K562 (cell line): ENCODE measurements around the gene PSMD13. TPM values are rescaled to one million over a fixed set of nuclear protein-coding genes. Genes with fewer than 3 reads are reported as not detected.

Experiments
- ATAC-seq: fragments of 200-7000 bp; cut with Tn5 transposase; 3 replicates; pipeline ENCODE4 v1.9.1; 2020; ENCODE audit warnings: moderate library complexity
- BruUV-seq: library from RNA; stranded (reverse); fragments of 400-500 nt; replicated peaks from 2 replicates; lab custom pipeline; 2021; lab: Mats Ljungman, UMichigan
- CTCF ChIA-PET: fragments of 300-600 bp; formaldehyde crosslinking; extraction: SDS; loops from one replicate; lab custom pipeline; 2021; ENCODE audit warnings: low intra/inter-chr PET ratio; lab: Yijun Ruan, JAX
- POLR2A ChIA-PET: fragments of 300-600, 350-650 bp; sonication (Branson Sonifier 250); formaldehyde crosslinking; extraction: SDS; loops from one replicate; lab custom pipeline; 2021; ENCODE audit warnings: antibody characterized with exemption, inconsistent platforms; lab: Yijun Ruan, JAX
- DNase-seq, 4 experiments: peaks; one replicate each; pipeline versions ENCODE4 v3.0.0 to v3.0.0-alpha.2; 2011 to 2018; ENCODE audit warnings: low spot score in 3 of 4, mixed read lengths in 3 of 4; ENCODE audit errors: extremely low read depth in 1 of 4
- FAIRE-seq: peaks from 2 replicates; lab custom pipeline; 2011; peaks lifted over from hg19 to GRCh38; lab: Jason Lieb, UNC
- H2AFZ ChIP-seq: 2 replicates; pipeline ENCODE4 v1.6.0; 2011; ENCODE audit warnings: low read depth, low read length, control low read depth, inconsistent platforms
- H3K27ac ChIP-seq: fragments of 200-600 bp; 3 replicates; pipeline ENCODE4 v1.8.0; 2011; ENCODE audit warnings: low read depth, mild to moderate bottlenecking, control low read depth, inconsistent platforms, low read length, moderate library complexity, mixed read lengths; ENCODE audit errors: extremely low read depth
- H3K27me3 ChIP-seq, 2 experiments: fragments of 300-600 bp in 1 of 2; 2 replicates in 1 of 2; 3 replicates in 1 of 2; pipeline versions ENCODE4 v1.6.0 to v1.8.0; 2011; ENCODE audit warnings: inconsistent platforms in 2 of 2, low read length in 2 of 2, mild to moderate bottlenecking in 1 of 2, mixed read lengths in 1 of 2, moderate library complexity in 1 of 2; ENCODE audit not compliant: control insufficient read depth in 2 of 2, insufficient read depth in 2 of 2
- H3K36me3 ChIP-seq: fragments of 300-600 bp; 3 replicates; pipeline ENCODE4 v1.8.0; 2011; ENCODE audit warnings: mild to moderate bottlenecking, low read length, inconsistent platforms; ENCODE audit not compliant: control insufficient read depth, insufficient read depth
- H3K4me1 ChIP-seq, 2 experiments: fragments of 200-600 bp in 1 of 2; replicated peaks in 1 of 2; 2 replicates in 1 of 2; 3 replicates in 1 of 2; pipeline versions ENCODE4 v1.5.1 to v1.8.0; 2011; ENCODE audit warnings: inconsistent platforms in 2 of 2, low read length in 2 of 2, mild to moderate bottlenecking in 1 of 2, mixed read lengths in 1 of 2, moderate library complexity in 1 of 2; ENCODE audit not compliant: control insufficient read depth in 2 of 2, insufficient read depth in 2 of 2
- H3K4me2 ChIP-seq: 2 replicates; pipeline ENCODE4 v1.6.1; 2011; ENCODE audit warnings: low read length, control low read depth, inconsistent platforms, mixed read lengths; ENCODE audit not compliant: insufficient read depth
- H3K4me3 ChIP-seq: fragments of 200-600 bp; sonication (generic), shearing (Covaris generic); 2 replicates; pipeline ENCODE4 v1.5.1; 2016; ENCODE audit warnings: control low read depth, inconsistent platforms
- H3K79me2 ChIP-seq: fragments of 200-600 bp; 3 replicates; pipeline ENCODE4 v1.8.0; 2011; ENCODE audit warnings: low read length, inconsistent platforms; ENCODE audit not compliant: control insufficient read depth, insufficient read depth
- H3K9ac ChIP-seq, 2 experiments: 2 replicates each; pipeline versions ENCODE4 v1.6.0 to v1.6.1; 2011; ENCODE audit warnings: low read depth in 2 of 2, low read length in 2 of 2, control low read depth in 1 of 2, inconsistent platforms in 1 of 2, mild to moderate bottlenecking in 1 of 2, mixed read lengths in 1 of 2; ENCODE audit not compliant: insufficient read depth in 1 of 2
- H3K9me1 ChIP-seq: one replicate; pipeline ENCODE4 v1.6.0; 2011; ENCODE audit warnings: inconsistent platforms, mild to moderate bottlenecking, low read length, moderate library complexity; ENCODE audit not compliant: control insufficient read depth, insufficient read depth
- H3K9me3 ChIP-seq: replicated peaks from 2 replicates; pipeline ENCODE4 v1.5.1; 2011; ENCODE audit warnings: low read depth, low read length, inconsistent platforms; ENCODE audit not compliant: control insufficient read depth, insufficient read depth
- H4K20me1 ChIP-seq: replicated peaks from 2 replicates; pipeline ENCODE4 v1.6.1; 2011; ENCODE audit warnings: low read length, inconsistent platforms, mixed read lengths; ENCODE audit not compliant: control insufficient read depth, insufficient read depth
- PKNOX1 ChIP-seq: fragments of 450-650 bp; IDR thresholded peaks from 2 replicates; pipeline ENCODE4 v1.6.1; 2016
- POLR2G ChIP-seq: fragments of 200-400 bp; formaldehyde crosslinking; IDR thresholded peaks from 2 replicates; pipeline ENCODE4 v1.6.1; 2017; ENCODE audit warnings: low read depth, mild to moderate bottlenecking, antibody characterized with exemption, low read length, moderate library complexity
- REST ChIP-seq, 2 experiments: fragments of 450-650 bp; formaldehyde crosslinking in 1 of 2; IDR thresholded peaks; 2 replicates each; pipeline versions ENCODE4 v1.4.0 to v1.6.1; 2014 to 2020; ENCODE audit warnings: mild to moderate bottlenecking in 2 of 2, borderline replicate concordance in 1 of 2, low read depth in 1 of 2
- ZBTB33 ChIP-seq: sonication (generic); formaldehyde crosslinking; IDR thresholded peaks from 2 replicates; pipeline ENCODE4 v1.8.1; 2023; ENCODE audit warnings: mild to moderate bottlenecking, missing genetic modification reagents
- ZFP30 ChIP-seq: fragments of 250-450 bp; sonication (Bioruptor Pico); IDR thresholded peaks from 2 replicates; pipeline ENCODE4 v1.8.0; 2022; ENCODE audit warnings: moderate library complexity, mild to moderate bottlenecking, inconsistent platforms, borderline replicate concordance
- WGBS: fragments of 100-300 bp; shearing (Covaris generic); methylation state at CpG from one replicate; pipeline ENCODE4 v1.1.6; 2016; ENCODE audit warnings: low coverage, mixed read lengths; ENCODE audit not compliant: insufficient coverage; ENCODE audit errors: missing lambda C conversion rate; 5-methylcytosine and 5-hydroxymethylcytosine counted together
- in situ Hi-C: fragments of 300-500 bp; cut with MboI; formaldehyde crosslinking; loops from 4 replicates; pipeline ENCODE4 v1.15.0; 2018; ENCODE audit warnings: inconsistent platforms, mixed read lengths
- intact Hi-C: fragments of 100-400 bp; cut with micrococcal nuclease; formaldehyde crosslinking; loops from 2 replicates; pipeline ENCODE4 v1.14.2; 2022
- polyA plus RNA-seq, 8 experiments: library from polyadenylated mRNA; depleted of rRNA in 4 of 8; stranded (reverse) in 5 of 8; unstranded in 3 of 8; fragments of >200 nt; fragmentation: Nextera tagmentation in 2 of 8; fragmentation: Illumina TruSeq in 1 of 8; extraction: Ambion mirVana in 2 of 8; extraction: Trizol in 1 of 8; gene quantifications; 2 replicates each; pipeline versions ENCODE4 v1.2.1 to v1.2.3, GENCODE V29; 2011 to 2014; ENCODE audit warnings: inconsistent platforms in 1 of 8, missing spikeins in 1 of 8
- total RNA-seq, 7 experiments: library from RNA; depleted of rRNA in 6 of 7; stranded (reverse); fragments of >200 nt in 6 of 7; fragmentation: Illumina TruSeq in 2 of 7; extraction: Trizol in 2 of 7; gene quantifications; 2 replicates each; pipeline versions ENCODE4 v1.2.1 to v1.2.3, GENCODE V29; 2011 to 2021; ENCODE audit warnings: low replicate concordance in 1 of 7

The PSMD13 gene
- total and polyA plus RNA-seq, 9 of the 15 experiments (the other 6 are each of a cell fraction or from before 2014, with no cell fraction given) = 185 to 383 (median 267) TPM

DNA sequence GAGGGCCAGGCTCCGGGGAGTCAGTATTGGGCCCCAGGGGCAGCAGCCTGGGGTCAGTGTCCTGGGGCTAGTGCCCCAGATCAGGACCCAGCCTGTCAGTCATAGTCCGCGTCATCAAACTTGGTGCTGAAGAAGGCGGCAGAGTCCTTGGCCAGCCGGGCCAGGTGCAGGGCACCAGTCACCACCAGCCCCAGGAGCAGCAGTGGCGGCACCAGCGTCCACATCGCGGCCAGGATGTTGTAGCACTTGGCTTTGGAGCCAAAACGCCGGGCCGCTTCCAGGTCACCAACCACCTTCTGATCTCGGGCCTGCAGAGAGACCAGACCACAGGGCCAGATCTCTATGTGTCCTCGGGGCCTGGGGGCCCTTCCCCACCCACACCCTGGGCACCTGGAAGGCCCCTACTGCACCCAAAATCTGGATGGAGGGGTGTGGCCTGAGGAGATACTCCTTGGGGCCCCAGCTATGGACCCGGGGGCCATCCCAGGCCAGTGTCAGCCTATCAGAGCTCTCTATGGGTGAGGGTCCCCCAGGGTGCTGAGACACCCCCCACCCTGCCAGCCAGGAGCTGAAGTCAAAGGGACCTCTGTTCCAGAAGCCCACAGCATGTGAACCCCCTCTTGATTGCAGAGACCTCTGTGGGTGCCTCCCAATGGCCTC lies 61.8 kb downstream of the PSMD13 start:
- no peaks in the 10 kb centered on the region for H3K9me3 ChIP-seq
- FAIRE-seq (no peak), DNase-seq (no peak), ATAC-seq (no peak; the same call in 1 of the 3 replicates)
- H3K27ac ChIP-seq = peak overlapping the region; percentile 69; the same call in 2 of the 3 replicates
- BruUV-seq = no TSS peak
- intact Hi-C loops = no loop called here
- TF ChIP-seq REST (IDR thresholded peaks at IDR 0.05; ENCODE audit: borderline replicate concordance) (no peak), REST (CRISPR knock-in tag; IDR thresholded peaks at IDR 0.05; ENCODE audit: low read depth) (0 out of 2 replicates have a peak, but pooled peaks have one; percentile 32), PKNOX1 (0 out of 2 replicates have a peak, but pooled peaks have one; percentile 50), ZBTB33 (CRISPR knock-in tag) (peak; percentile 93), ZFP30 (CRISPR knock-in tag) (no peak), POLR2G (peak; percentile 71)
- H3K36me3 ChIP-seq = peaks cover 24% of the 10 kb centered on the region; the same call in 1 of the 3 replicates
- H3K27me3 ChIP-seq = no peaks in the 10 kb centered on the region
- in situ Hi-C loops = no loop called here
- H3K79me2 ChIP-seq = no peaks in the 10 kb centered on the region
- CTCF ChIA-PET = no interaction called here
- 79% methylated on average over 14 of the region's 15 CpGs for WGBS
- no peaks in the 10 kb centered on the region for H3K9me1 ChIP-seq
- no peak overlapping the region for H3K4me3 ChIP-seq
- no peak overlapping the region for H3K4me2 ChIP-seq
- peak overlapping the region; percentile 83; the same call in 1 of the 2 replicates for H2AFZ ChIP-seq
- H3K4me1 ChIP-seq = peaks cover 19 to 66% of the 10 kb centered on the region in 2 experiments
- peak overlapping the region; percentile 42 to 81; a peak in 3 of 4 replicates for H3K9ac ChIP-seq
- POLR2A ChIA-PET = interaction anchor here (0.6 to 1.0 kb wide), 3 partner anchors 9 to 15 kb away, joined by 3 to 4 read pairs (median 3); no protein-coding TSS in a partner anchor
- no peaks in the 10 kb centered on the region for H4K20me1 ChIP-seq
